A172 (cell line): Measurements from ENCODE around the gene PNPLA6. TPM values are rescaled to one million over a fixed set of nuclear protein-coding genes. Genes with fewer than 3 reads are reported as not detected.
"Not testable (repeated sequence)": the region's sequence is repeated elsewhere in the genome, so short reads cannot be mapped to it uniquely, and the experiment has no call there.

Source experiments
- DNase-seq: peaks from one replicate; pipeline ENCODE4 v3.0.0-alpha.2; 2015; ENCODE audit warnings: low spot score
- total RNA-seq: library from RNA; depleted of rRNA; stranded (reverse); fragments of >200 nt; shearing (Covaris generic); gene quantifications from 2 replicates; pipeline ENCODE4 v1.2.3, GENCODE V29; 2014

Gene PNPLA6
- total RNA-seq, 1 experiment from 2014 or later = 138 TPM

- no peak for DNase-seq
Observed at GRCh38 chr19:7554990-7555864, 19.7 kb downstream of the PNPLA6 start.

- DNase-seq = no peak
Observed at GRCh38 chr19:7556696-7557315, 21.3 kb downstream of the PNPLA6 start.

DNA sequence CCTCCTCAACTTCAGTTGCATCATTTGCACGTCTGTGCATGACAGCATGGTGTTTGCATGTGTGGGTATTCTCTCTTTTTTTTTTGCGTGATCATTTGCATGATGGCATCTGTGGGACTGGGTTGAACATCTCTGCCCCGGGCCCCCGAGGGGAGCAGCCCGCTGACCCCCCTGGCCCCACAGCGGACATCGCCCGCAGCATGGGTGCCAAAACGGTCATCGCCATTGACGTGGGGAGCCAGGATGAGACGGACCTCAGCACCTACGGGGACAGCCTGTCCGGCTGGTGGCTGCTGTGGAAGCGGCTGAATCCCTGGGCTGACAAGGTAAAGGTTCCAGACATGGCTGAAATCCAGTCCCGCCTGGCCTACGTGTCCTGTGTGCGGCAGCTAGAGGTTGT is 23.1 kb downstream of the PNPLA6 start:
- no peak for DNase-seq

- DNase-seq = no peak
Observed at GRCh38 chr19:7559102-7559501, 23.6 kb downstream of the PNPLA6 start.

DNA sequence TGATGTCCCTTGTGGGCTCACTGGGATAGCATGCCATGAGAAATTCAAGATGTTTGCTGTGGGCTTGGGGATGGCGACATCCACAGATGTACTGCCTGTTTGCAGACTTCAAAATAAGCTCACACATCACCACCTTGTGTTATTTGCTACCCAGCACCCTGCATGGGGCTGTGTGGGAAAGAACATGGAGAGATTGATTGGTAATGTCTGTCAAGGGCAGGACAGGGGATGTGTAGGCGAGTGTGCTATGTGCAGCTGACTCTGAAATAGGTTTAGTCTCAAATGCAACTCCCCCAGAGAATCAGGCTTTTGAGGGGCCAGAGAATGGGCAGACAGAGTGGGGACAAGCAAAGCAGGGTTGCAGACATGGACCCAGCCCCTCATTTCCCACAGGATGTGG is 24.7 kb downstream of the PNPLA6 start:
- DNase-seq = no peak

GRCh38 chr19:7561325-7561724 is 25.8 kb downstream of the PNPLA6 start:
- DNase-seq = no peak

- no peak for DNase-seq
Observed at GRCh38 chr19:7562646-7563393, 27.3 kb downstream of the PNPLA6 start.

DNA sequence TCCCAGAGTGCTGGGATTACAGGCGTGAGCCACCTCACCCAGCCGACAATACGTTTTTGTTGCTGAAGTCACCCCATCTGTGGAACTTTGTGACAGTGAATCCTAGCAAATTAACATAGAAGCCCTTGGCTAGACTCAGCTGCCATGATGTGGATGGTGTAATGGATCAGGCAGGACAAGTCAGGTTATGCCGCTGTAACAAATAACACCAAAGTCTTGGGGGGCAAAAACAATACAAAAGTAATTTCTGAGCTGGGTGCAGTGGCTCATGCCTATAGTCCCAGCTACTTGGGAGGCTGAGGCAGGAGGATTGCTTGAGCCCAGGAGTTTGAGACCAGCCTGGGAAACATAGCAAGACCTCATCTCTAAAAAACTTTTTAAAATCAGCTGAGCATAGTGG is 29.3 kb downstream of the PNPLA6 start:
- no peak for DNase-seq

DNA sequence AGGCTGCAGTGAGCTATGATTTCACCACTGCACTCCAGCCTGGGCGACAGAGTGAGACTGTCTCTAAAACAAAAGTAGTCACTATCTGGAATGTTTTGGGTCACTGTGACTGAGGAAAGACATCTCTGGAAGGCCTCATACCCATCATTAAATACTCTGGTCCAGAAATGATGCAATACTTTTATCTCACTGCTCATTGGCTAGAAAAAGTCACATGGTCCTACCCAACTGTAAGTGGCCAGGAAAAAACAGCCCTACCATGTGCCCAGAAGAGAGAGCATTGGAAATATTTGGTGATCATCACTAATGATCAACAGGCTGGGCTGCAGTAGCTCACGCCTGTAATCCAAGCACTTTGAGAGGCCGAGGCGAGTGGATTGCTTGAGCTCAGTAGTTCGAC is 29.8 kb downstream of the PNPLA6 start:
- DNase-seq = no peak

DNA sequence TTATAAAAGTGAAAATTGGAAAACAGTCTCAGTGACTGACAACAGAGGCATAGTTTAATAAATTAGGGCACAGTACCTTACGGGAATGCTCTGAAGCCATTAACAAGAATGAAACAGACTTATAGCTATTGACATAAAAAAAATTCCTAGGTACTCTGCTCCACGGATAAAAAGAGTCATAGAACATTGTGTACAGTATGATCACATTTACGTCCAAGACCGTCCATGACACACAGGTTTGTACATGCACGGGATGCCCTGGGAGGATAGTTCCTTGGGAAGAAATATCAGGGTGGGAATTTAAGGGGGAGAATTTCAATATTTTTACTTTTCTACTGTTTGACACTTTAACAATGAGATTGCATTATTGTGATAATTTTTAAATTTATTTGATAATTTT is 35.2 kb downstream of the PNPLA6 start:
- DNase-seq = no peak

- DNase-seq = peak; percentile 60
Observed at GRCh38 chr19:7575434-7576040, 40.0 kb downstream of the PNPLA6 start.

DNA sequence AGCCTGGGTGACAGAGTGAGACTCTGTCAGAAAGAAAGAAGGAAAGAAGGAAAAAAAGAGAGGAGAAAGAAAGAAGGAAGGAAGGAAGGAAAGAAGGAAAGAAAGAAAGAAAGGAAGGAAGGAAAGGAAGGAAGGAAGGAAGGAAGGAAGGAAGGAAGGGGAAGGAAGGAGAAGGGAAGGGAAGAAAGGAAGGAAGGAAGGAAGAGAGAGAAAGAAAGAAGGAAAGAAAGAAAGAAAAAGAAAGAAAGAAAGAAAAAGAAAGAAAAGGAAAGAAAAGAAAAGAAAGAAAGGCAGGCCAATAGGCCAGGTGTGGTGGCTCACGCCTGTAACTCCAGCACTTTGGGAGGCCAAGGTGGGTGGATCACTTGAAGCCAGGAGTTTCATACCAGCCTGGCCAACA is 41.9 kb downstream of the PNPLA6 start:
- not testable (repeated sequence) for DNase-seq

- DNase-seq = no peak
Observed at GRCh38 chr19:7578127-7578526, 42.6 kb downstream of the PNPLA6 start.

DNA sequence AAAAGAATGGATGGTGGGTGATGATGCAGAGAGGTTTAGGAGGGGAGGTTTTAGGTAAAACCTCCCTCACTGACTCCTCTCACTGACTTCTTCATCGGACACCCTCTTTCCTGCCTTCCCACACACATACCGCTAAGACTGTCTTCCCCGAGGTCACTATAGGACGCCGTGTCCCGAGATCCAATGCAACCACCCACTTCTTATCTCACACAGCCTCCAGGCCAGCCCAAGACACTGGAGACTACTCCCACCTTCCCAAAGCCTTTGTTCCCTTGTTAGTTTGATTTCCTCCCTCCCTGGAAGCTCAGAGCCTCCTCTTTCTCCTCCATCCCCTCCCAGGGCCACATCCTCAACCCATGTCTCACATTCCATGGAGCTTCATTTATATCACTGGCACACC is 43.7 kb downstream of the PNPLA6 start:
- no peak for DNase-seq

DNA sequence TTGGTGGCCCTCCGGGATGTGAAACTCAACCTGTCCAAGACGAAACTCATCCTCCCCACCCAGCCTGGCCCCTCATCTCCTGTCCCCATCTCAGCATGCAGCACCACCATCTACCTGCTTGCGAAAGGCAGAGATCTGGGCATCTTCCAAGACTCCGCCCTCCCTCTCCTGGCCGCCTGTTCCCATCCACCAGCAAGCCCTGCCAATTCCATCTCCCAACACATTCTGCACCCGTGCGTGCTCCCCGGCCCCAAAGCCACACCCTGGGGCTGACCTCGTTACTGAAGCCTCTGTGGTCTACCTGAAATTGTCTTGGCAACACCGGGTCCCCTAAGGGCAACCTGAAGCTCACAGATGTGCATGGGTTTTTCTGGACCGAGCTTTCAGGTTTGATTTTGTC is 46.9 kb downstream of the PNPLA6 start:
- DNase-seq = no peak

GRCh38 chr19:7589822-7590221 is 54.3 kb downstream of the PNPLA6 start:
- DNase-seq = no peak

DNA sequence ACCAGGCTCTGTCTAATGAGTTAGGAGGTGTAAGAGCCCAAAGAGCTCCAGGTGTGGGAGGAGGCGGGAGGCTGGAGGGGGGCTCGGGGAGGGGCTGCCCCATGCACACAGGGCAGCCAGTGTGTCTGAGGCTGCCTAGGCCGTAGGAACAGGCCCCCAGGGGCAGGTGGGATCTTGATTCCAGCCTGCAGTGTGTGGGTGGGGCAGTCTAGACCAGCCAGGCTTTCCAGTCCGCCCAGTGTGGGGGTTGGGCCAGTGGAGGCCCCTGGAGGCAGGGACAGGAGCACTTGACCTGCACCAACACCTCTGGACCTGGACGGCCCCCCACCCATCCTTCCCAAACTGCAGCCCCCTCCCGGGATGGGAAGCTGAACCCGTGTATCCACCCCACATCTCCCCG is 54.7 kb downstream of the PNPLA6 start:
- no peak for DNase-seq

GRCh38 chr19:7595466-7596133 is 60.1 kb downstream of the PNPLA6 start, which contains the start of gene CAMSAP3:
CAMSAP3 (plus strand) TSS chr19:7595863; CDS start chr19:7596003, 140 bp downstream.
- DNase-seq = no peak

- no peak for DNase-seq
Observed at GRCh38 chr19:7596211-7596937, 60.9 kb downstream of the PNPLA6 start.

GRCh38 chr19:7597689-7598088 is 62.2 kb downstream of the PNPLA6 start:
- DNase-seq = no peak

DNA sequence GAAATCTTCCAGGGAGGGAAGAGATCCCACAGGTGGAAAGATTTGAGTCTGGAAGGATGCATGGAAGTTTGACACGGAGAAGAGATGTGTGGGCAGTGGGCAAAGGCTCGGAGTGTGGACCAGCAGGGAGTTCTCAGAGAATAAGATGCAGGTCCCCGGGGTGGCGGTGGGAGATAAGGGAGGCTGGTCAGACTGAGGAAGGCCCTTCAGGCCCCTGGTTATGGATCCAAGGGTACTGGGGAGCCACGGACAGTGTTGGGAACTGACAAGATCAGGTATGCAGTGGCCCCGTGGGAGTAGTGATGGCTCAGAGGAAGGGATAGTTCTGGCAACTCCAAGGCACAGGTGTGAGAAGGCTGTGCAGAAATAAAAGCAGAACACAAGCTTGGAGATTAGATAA is 62.7 kb downstream of the PNPLA6 start:
- no peak for DNase-seq
